ENCODE results near the gene UBE2I.

DNA sequence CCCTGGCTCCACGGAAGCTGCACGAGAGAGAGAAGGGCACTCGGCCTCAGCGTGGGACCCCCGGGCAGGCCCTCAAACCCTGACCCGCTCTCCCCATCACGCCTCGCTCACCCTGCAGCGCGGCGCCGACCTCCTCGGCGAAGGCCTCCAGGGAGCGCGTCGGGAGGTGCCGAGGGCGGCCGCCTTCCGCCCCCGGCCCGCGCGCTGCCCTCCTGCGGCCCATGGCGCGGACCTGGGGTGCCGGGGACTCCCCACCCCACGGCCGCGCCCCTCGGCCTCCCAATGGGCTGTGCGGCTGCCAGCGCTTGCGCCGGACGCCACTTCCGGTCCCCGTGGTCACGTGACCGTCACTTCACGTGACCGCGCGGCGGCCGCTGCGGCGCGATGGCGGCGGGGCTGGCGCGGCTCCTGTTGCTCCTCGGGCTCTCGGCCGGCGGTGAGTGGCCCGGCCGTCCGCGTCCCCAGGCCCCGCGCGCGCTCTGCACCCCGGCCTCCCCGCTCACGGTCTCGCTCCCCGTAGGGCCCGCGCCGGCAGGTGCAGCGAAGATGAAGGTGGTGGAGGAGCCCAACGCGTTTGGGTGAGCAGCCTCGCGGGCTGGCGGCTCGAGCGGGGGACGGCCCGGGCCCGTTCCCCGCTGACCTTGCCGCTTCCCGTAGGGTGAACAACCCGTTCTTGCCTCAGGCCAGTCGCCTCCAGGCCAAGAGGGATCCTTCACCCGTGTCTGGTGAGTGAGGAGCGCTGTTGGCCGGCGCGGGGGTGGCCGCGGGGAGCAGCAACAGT is 42.3 kb downstream of the UBE2I start, which contains the start of the genes GNPTG and TSR3:
- peak; percentile 51; the same call in 1 of the 2 replicates for TF ChIP-seq POLR2AphosphoS5 (IDR thresholded peaks at IDR 0.05; ENCODE audit: low read depth)
- TF ChIP-seq, protein P1, sequence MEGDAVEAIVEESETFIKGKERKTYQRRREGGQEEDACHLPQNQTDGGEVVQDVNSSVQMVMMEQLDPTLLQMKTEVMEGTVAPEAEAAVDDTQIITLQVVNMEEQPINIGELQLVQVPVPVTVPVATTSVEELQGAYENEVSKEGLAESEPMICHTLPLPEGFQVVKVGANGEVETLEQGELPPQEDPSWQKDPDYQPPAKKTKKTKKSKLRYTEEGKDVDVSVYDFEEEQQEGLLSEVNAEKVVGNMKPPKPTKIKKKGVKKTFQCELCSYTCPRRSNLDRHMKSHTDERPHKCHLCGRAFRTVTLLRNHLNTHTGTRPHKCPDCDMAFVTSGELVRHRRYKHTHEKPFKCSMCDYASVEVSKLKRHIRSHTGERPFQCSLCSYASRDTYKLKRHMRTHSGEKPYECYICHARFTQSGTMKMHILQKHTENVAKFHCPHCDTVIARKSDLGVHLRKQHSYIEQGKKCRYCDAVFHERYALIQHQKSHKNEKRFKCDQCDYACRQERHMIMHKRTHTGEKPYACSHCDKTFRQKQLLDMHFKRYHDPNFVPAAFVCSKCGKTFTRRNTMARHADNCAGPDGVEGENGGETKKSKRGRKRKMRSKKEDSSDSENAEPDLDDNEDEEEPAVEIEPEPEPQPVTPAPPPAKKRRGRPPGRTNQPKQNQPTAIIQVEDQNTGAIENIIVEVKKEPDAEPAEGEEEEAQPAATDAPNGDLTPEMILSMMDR (IDR thresholded peaks at IDR 0.05; ENCODE audit: insufficient read depth, low read length) = no peak
- TF ChIP-seq, protein P2, sequence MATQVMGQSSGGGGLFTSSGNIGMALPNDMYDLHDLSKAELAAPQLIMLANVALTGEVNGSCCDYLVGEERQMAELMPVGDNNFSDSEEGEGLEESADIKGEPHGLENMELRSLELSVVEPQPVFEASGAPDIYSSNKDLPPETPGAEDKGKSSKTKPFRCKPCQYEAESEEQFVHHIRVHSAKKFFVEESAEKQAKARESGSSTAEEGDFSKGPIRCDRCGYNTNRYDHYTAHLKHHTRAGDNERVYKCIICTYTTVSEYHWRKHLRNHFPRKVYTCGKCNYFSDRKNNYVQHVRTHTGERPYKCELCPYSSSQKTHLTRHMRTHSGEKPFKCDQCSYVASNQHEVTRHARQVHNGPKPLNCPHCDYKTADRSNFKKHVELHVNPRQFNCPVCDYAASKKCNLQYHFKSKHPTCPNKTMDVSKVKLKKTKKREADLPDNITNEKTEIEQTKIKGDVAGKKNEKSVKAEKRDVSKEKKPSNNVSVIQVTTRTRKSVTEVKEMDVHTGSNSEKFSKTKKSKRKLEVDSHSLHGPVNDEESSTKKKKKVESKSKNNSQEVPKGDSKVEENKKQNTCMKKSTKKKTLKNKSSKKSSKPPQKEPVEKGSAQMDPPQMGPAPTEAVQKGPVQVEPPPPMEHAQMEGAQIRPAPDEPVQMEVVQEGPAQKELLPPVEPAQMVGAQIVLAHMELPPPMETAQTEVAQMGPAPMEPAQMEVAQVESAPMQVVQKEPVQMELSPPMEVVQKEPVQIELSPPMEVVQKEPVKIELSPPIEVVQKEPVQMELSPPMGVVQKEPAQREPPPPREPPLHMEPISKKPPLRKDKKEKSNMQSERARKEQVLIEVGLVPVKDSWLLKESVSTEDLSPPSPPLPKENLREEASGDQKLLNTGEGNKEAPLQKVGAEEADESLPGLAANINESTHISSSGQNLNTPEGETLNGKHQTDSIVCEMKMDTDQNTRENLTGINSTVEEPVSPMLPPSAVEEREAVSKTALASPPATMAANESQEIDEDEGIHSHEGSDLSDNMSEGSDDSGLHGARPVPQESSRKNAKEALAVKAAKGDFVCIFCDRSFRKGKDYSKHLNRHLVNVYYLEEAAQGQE (IDR thresholded peaks at IDR 0.05; ENCODE audit: insufficient replicate concordance, low read depth) = peak; percentile 27
